Pancreas (tissue), 10 donors: Measurements from ENCODE around the gene GMDS. TPM values are rescaled to one million over a fixed set of nuclear protein-coding genes. Genes with fewer than 3 reads are reported as not detected.

Source experiments
- ATAC-seq, 4 donors: fragments of 200-7000 bp; cut with Tn5 transposase; one replicate each; pipeline versions ENCODE4 v1.8.0 to v1.9.1; 2020; ENCODE audit warnings: mild to moderate bottlenecking in 4 of 4, moderate library complexity in 4 of 4
- DNase-seq, 6 donors: peaks; one replicate each; pipeline ENCODE4 v3.0.0-alpha.2; 2020
- FAIRE-seq: peaks from 2 replicates; lab custom pipeline; 2012; peaks lifted over from hg19 to GRCh38; lab: Jason Lieb, UNC
- H3K27ac ChIP-seq, 4 donors: fragments of 200-600 bp; sonication (generic); 1 replicate in 3 of 4; 2 replicates in 1 of 4; pipeline versions ENCODE4 v1.5.0 to v1.8.0; 2020
- H3K27me3 ChIP-seq, 4 donors: fragments of 200-600 bp; one replicate each; pipeline ENCODE4 v1.8.0; 2021
- H3K36me3 ChIP-seq, 3 donors: fragments of 200-600 bp; sonication (generic) in 1 of 3; one replicate each; pipeline versions ENCODE4 v1.5.0 to v1.8.0; 2020 to 2021
- H3K4me1 ChIP-seq, 3 donors: fragments of 200-600 bp; one replicate each; pipeline ENCODE4 v1.8.0; 2021
- H3K4me3 ChIP-seq, 4 donors: fragments of 200-600 bp; sonication (generic) in 2 of 4; one replicate each; pipeline versions ENCODE4 v1.5.0 to v1.8.0; 2020 to 2021
- H3K9me3 ChIP-seq, 4 donors: fragments of 200-600 bp; one replicate each; pipeline ENCODE4 v1.8.0; 2021
- WGBS, 2 donors: extraction: QIAGEN DNeasy Blood & Tissue Kit; methylation state at CpG; one replicate each; pipeline ENCODE4 v1.1.7; 2013; 5-methylcytosine and 5-hydroxymethylcytosine counted together
- intact Hi-C, 3 donors: fragments of 100-400 bp; cut with DNase I; formaldehyde crosslinking; loops; one replicate each; pipeline versions ENCODE4 v1.11.1 to v1.14.2; 2022
- polyA plus RNA-seq, 2 donors: library from polyadenylated mRNA; stranded (reverse); fragments of 200-250 nt; gene quantifications; one replicate each; pipeline ENCODE4 v1.2.3, GENCODE V29; 2013
- total RNA-seq, 6 donors: library from RNA; stranded (reverse); fragmentation: NEBNext Ultra II Directional in 4 of 6; extraction: Animal tissue kit (Norgen Biotek cat#: 25700) in 4 of 6; gene quantifications; one replicate each; pipeline versions ENCODE4 v1.2.1 to v1.2.4, GENCODE V29; 2021 to 2023
- TF ChIP-seq, protein P1 (sequence below), 4 donors: fragments of 200-600 bp; sonication (generic) in 3 of 4; IDR thresholded peaks; one replicate each; pipeline versions ENCODE4 v1.5.0 to v1.8.0; 2021; ENCODE audit warnings: antibody characterized with exemption in 4 of 4
- donor health status: healthy with polysubstance abuse.
- donor health status: DM: no; HTN: no; CAD: no; lungs with moderate emphysema.
- donor health status: DM: no; HTN: no; CAD: no.
- donor health status: control.
- donor health status: control.
- donor health status: Bipolar disorder and iron deficiency.
- donor health status: DM: yes; HTN: yes; CAD: no.
- donor health status: DM: no; HTN: no; CAD: no.
- donor health status: DM: no; HTN: no; CAD: no.
- donor health status: DM: yes; HTN: yes; CAD: no.

Gene GMDS
- total and polyA plus RNA-seq, 8 donors: 7.6 to 40.8 (median 26.5) TPM

DNA sequence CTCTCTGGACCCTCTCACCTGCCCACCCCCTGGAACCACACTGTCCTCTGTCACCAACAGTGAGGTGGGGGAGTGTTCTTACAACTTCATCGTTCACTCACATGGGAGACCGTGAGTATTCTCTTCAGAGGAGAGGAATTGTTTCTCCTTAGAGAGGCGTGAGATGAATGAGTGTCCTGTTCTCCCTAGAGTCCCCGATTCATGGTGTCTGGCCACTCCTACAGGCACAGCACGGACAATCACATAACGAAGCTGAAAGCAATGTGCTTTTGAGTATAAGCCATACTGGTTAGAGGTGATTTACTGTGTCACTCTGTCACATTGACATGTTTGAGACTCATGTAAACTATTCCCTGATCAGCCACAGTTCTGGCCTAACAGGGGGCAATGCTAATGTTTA, 581.1 kb downstream of the GMDS start:
- FAIRE-seq (no peak), ATAC-seq (no peak), DNase-seq (no peak)
- Histone ChIP-seq H3K36me3 (no peaks in the 10 kb centered on the region), H3K27me3 (no peaks in the 10 kb centered on the region), H3K4me3 (no peak overlapping the region), H3K9me3 (no peaks in the 10 kb centered on the region), H3K27ac (no peak overlapping the region), H3K4me1 (no peaks in the 10 kb centered on the region)
- intact Hi-C loops: no loop called here
- TF ChIP-seq, protein P1, sequence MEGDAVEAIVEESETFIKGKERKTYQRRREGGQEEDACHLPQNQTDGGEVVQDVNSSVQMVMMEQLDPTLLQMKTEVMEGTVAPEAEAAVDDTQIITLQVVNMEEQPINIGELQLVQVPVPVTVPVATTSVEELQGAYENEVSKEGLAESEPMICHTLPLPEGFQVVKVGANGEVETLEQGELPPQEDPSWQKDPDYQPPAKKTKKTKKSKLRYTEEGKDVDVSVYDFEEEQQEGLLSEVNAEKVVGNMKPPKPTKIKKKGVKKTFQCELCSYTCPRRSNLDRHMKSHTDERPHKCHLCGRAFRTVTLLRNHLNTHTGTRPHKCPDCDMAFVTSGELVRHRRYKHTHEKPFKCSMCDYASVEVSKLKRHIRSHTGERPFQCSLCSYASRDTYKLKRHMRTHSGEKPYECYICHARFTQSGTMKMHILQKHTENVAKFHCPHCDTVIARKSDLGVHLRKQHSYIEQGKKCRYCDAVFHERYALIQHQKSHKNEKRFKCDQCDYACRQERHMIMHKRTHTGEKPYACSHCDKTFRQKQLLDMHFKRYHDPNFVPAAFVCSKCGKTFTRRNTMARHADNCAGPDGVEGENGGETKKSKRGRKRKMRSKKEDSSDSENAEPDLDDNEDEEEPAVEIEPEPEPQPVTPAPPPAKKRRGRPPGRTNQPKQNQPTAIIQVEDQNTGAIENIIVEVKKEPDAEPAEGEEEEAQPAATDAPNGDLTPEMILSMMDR (IDR thresholded peaks at IDR 0.05): no peak
- 75 to 78% methylated on average over 6 of the region's 6 CpGs for WGBS, 2 donors

DNA sequence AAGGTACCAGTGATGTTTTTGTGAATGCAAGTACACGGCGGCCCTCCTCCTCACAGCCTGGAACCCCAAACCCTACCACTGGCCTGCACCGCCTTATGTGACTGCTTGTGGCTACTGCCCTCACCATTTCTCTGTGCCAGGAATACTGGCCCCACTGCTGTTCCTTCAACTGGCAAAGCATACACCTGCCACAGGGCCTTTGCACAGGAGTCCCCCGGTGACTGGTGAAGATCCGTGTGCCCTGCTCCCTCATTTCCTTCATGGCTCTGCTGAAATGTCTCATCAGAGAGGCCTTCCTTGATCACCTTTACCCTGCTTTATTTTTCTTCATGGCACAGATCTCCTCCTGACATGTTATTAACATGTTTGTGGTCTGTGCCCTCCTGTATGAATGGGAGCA, 581.9 kb downstream of the GMDS start:
- ATAC-seq: no peak
- no peaks in the 10 kb centered on the region for H3K36me3 ChIP-seq
- 96 to 97% methylated on average over 5 of the region's 5 CpGs for WGBS, 2 donors
- H3K9me3 ChIP-seq: no peaks in the 10 kb centered on the region
- H3K27ac ChIP-seq: no peak overlapping the region
- intact Hi-C loops: no loop called here
- no peaks in the 10 kb centered on the region for H3K4me1 ChIP-seq
- no peaks in the 10 kb centered on the region for H3K27me3 ChIP-seq
- no peak for FAIRE-seq
- H3K4me3 ChIP-seq: no peak overlapping the region
- DNase-seq: no peak
- TF ChIP-seq, protein P1 (IDR thresholded peaks at IDR 0.05): no peak

DNA sequence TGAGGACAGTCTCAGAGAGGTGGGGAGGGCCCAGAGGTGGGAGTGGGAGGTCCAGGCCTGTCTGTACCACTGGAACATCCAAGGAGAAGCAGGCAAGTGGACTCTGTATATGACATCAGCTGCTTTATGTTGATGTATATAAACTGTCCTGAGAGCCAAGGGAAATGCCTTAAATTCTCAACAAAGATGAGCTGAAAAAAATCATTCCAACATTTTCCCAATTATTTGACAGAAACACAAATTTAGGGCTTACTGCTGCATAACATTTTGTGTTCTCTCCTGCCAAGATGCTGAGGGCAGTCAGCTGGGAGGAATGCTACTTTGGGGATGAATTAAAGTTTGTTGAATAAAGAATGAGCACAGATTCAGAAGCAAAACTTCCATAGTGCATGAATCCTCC, 582.9 kb downstream of the GMDS start:
- no peaks in the 10 kb centered on the region for H3K9me3 ChIP-seq
- H3K27me3 ChIP-seq: no peaks in the 10 kb centered on the region
- H3K4me3 ChIP-seq: no peak overlapping the region
- H3K4me1 ChIP-seq: no peaks in the 10 kb centered on the region
- intact Hi-C loops: no loop called here
- TF ChIP-seq, protein P1 (IDR thresholded peaks at IDR 0.05): no peak
- no peaks in the 10 kb centered on the region for H3K36me3 ChIP-seq
- DNase-seq (no peak), ATAC-seq (no peak), FAIRE-seq (no peak)
- no peak overlapping the region for H3K27ac ChIP-seq

DNA sequence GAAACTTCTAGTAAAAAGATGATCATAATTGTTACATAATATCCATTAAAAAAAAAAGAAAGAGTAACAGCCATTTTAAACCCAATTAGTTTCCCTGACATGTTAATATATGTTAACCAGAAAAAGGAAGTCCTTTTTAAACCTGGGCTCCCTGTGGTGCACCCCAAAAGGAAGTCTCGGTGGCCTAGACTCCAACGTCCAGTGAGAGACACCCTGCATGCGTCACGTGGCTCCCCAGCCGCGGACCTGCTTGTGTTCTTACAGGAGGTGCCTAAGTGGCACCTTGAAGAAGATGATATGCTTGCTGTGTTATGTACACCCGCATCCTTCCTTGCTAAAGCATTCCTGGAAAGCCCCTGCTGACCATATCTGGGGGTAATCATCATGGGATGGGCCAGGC, 585.6 kb downstream of the GMDS start:
- no peaks in the 10 kb centered on the region for H3K4me1 ChIP-seq
- intact Hi-C loops: no loop called here
- no peak overlapping the region for H3K4me3 ChIP-seq
- WGBS, 2 donors: 91 to 97% methylated on average over 7 of the region's 7 CpGs
- TF ChIP-seq, protein P1 (IDR thresholded peaks at IDR 0.05): no peak
- H3K27ac ChIP-seq: no peak overlapping the region
- FAIRE-seq: no peak
- no peaks in the 10 kb centered on the region for H3K27me3 ChIP-seq
- no peaks in the 10 kb centered on the region for H3K36me3 ChIP-seq
- no peak for DNase-seq
- ATAC-seq: no peak
- no peaks in the 10 kb centered on the region for H3K9me3 ChIP-seq

DNA sequence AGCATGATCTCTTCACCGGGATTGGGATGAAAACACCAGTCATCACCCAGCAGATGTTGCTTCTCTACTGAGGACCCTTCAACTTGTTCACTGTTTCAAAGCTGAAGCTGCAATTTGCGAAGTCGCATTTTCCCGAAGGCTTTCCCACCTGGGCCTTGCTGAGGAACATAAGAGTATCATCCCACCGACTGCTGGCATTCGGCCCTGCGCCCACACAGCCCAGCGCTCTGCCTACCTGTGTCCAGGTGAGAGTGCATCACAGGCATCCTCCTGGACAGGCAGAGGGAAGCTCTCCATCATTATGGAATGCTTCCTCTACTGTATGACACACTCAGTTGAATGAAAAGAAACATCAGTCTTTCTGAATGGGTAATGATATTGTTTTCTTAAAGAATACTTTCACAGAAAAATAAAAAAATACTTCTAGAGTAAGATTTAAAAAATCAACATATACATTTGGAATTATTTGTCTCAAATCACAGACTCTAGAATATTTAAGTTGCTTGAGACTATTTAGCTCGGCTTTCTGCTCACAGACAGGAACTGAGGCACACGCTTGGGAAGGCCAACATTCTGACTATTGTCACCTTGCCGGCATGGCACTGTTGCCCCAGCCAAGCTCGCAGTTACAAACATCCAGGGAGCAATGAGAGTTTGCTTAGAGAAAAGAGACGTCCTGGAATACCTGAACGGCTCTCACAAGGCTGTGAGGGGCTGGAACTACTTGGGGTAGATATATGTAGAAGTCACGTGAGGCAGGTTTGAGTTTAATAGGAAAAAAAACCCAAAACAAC, 587.0 kb downstream of the GMDS start:
- H3K9me3 ChIP-seq: no peaks in the 10 kb centered on the region
- 93 to 96% methylated on average over 15 of the region's 15 CpGs for WGBS, 2 donors
- no peak for FAIRE-seq
- H3K36me3 ChIP-seq: no peaks in the 10 kb centered on the region
- H3K4me3 ChIP-seq: no peak overlapping the region
- no peak overlapping the region for H3K27ac ChIP-seq
- no peak for DNase-seq
- TF ChIP-seq, protein P1 (IDR thresholded peaks at IDR 0.05): no peak
- no peaks in the 10 kb centered on the region for H3K4me1 ChIP-seq
- H3K27me3 ChIP-seq: no peaks in the 10 kb centered on the region
- intact Hi-C loops: no loop called here
- ATAC-seq: no peak
